ENCODE measurements around the gene KANK2.

- TF ChIP-seq GATA2 (IDR thresholded peaks at IDR 0.05; ENCODE audit: low read depth, low read length) (no peak), GATA3 (IDR thresholded peaks at IDR 0.05; ENCODE audit: low read depth, low read length) (no peak)
Observed at GRCh38 chr19:11181488-11181887, 15.9 kb downstream of the KANK2 start.

Data from SH-SY5Y (cell line).